CD14-positive monocyte (primary cell): ENCODE results near the gene DNAAF1. TPM values are rescaled to one million over a fixed set of nuclear protein-coding genes. Genes with fewer than 3 reads are reported as not detected.

Experiments
- DNase-seq, 3 donors: peaks; one replicate each; pipeline ENCODE4 v3.0.0-alpha.2; 2011 to 2022
- H2AFZ ChIP-seq: 2 replicates; pipeline ENCODE4 v1.6.0; 2012; ENCODE audit warnings: mild to moderate bottlenecking, low read depth, low read length, inconsistent platforms; ENCODE audit not compliant: insufficient read depth, poor library complexity, severe bottlenecking
- H3K27ac ChIP-seq, 2 donors: 1 replicate in 1 of 2; 2 replicates in 1 of 2; pipeline ENCODE4 v1.5.1; 2012 to 2013; ENCODE audit warnings: low read length in 2 of 2, control low read depth in 1 of 2, inconsistent platforms in 1 of 2, low read depth in 1 of 2, mild to moderate bottlenecking in 1 of 2
- H3K27me3 ChIP-seq, 2 donors: one replicate each; pipeline versions ENCODE4 v1.6.0 to v1.6.1; 2011 to 2013; ENCODE audit warnings: low read length in 2 of 2; ENCODE audit not compliant: control insufficient read depth in 2 of 2, insufficient read depth in 2 of 2
- H3K36me3 ChIP-seq, 2 donors: replicated peaks in 1 of 2; 1 replicate in 1 of 2; 2 replicates in 1 of 2; pipeline versions ENCODE4 v1.5.1 to v1.6.1; 2012 to 2013; ENCODE audit warnings: low read length in 2 of 2, control low read depth in 1 of 2, inconsistent platforms in 1 of 2, mild to moderate bottlenecking in 1 of 2; ENCODE audit not compliant: insufficient read depth in 2 of 2, control insufficient read depth in 1 of 2
- H3K4me1 ChIP-seq, 2 donors: 1 replicate in 1 of 2; 2 replicates in 1 of 2; pipeline versions ENCODE4 v1.5.1 to v1.6.1; 2012 to 2013; ENCODE audit warnings: low read length in 2 of 2, control low read depth in 1 of 2, inconsistent platforms in 1 of 2, mild to moderate bottlenecking in 1 of 2, moderate library complexity in 1 of 2; ENCODE audit not compliant: insufficient read depth in 2 of 2, control insufficient read depth in 1 of 2
- H3K4me2 ChIP-seq: replicated peaks from 2 replicates; pipeline ENCODE3; 2012; ENCODE audit warnings: low read length, moderate library complexity, mild to moderate bottlenecking; ENCODE audit not compliant: poor library complexity, severe bottlenecking; ENCODE audit errors: extremely low read depth
- H3K4me3 ChIP-seq, 3 experiments: fragments of 200-600 bp in 1 of 3; sonication (generic) in 1 of 3; replicated peaks in 1 of 3; 1 replicate in 2 of 3; 2 replicates in 1 of 3; pipeline ENCODE4 v1.5.1; 2011 to 2013; ENCODE audit warnings: low read length in 3 of 3, mild to moderate bottlenecking in 3 of 3, control low read depth in 2 of 3, low read depth in 2 of 3, inconsistent platforms in 1 of 3, moderate library complexity in 1 of 3
- H3K79me2 ChIP-seq: 2 replicates; pipeline ENCODE4 v1.6.0; 2012; ENCODE audit warnings: mild to moderate bottlenecking, control low read depth, inconsistent platforms, low read length, moderate library complexity; ENCODE audit not compliant: insufficient read depth
- H3K9ac ChIP-seq: 2 replicates; pipeline ENCODE4 v1.6.0; 2017; ENCODE audit warnings: low read length, mild to moderate bottlenecking; ENCODE audit not compliant: insufficient read depth, poor library complexity, severe bottlenecking
- H3K9me3 ChIP-seq, 2 donors: replicated peaks in 1 of 2; 1 replicate in 1 of 2; 2 replicates in 1 of 2; pipeline versions ENCODE4 v1.5.1 to v1.6.1; 2012 to 2013; ENCODE audit warnings: low read length in 2 of 2, control low read depth in 1 of 2; ENCODE audit not compliant: control insufficient read depth in 1 of 2, insufficient read depth in 1 of 2
- H4K20me1 ChIP-seq: 2 replicates; pipeline ENCODE4 v1.6.0; 2012; ENCODE audit warnings: mild to moderate bottlenecking, low read length, control low read depth, moderate library complexity; ENCODE audit not compliant: insufficient read depth
- H3K27ac Mint-ChIP-seq, 7 donors: one replicate each; pipeline ENCODE4 v1.8.0; 2020; ENCODE audit warnings: mild to moderate bottlenecking in 7 of 7, mixed read lengths in 7 of 7, moderate library complexity in 6 of 7, inconsistent platforms in 2 of 7
- H3K27me3 Mint-ChIP-seq, 3 donors: one replicate each; pipeline ENCODE4 v1.8.0; 2021 to 2022; ENCODE audit warnings: low read depth in 3 of 3, mild to moderate bottlenecking in 3 of 3, mixed read lengths in 3 of 3, moderate library complexity in 3 of 3, inconsistent platforms in 1 of 3
- H3K36me3 Mint-ChIP-seq, 2 donors: one replicate each; pipeline ENCODE4 v1.8.0; 2020; ENCODE audit warnings: mixed read lengths in 2 of 2, inconsistent platforms in 1 of 2, mild to moderate bottlenecking in 1 of 2
- H3K4me1 Mint-ChIP-seq: one replicate; pipeline ENCODE4 v1.8.0; 2020; ENCODE audit warnings: mild to moderate bottlenecking, mixed read lengths
- H3K4me3 Mint-ChIP-seq, 2 donors: one replicate each; pipeline ENCODE4 v1.8.0; 2020; ENCODE audit warnings: mild to moderate bottlenecking in 2 of 2, mixed read lengths in 2 of 2, moderate library complexity in 1 of 2
- H3K9me3 Mint-ChIP-seq, 7 donors: one replicate each; pipeline ENCODE4 v1.8.0; 2020 to 2022; ENCODE audit warnings: mixed read lengths in 7 of 7, mild to moderate bottlenecking in 6 of 7, moderate library complexity in 6 of 7, inconsistent platforms in 2 of 7
- CTCF ChIP-seq: fragments of 200-600 bp; IDR thresholded peaks from one replicate; pipeline ENCODE4 v1.8.0; 2022; ENCODE audit warnings: antibody characterized with exemption, mild to moderate bottlenecking
- WGBS: methylation state at CpG from one replicate; pipeline ENCODE4 v1.1.5; 2013; ENCODE audit warnings: missing lambda C conversion rate; ENCODE audit not compliant: insufficient coverage; 5-methylcytosine and 5-hydroxymethylcytosine counted together
- intact Hi-C, 2 donors: fragments of 100-400 bp; cut with micrococcal nuclease; formaldehyde crosslinking; loops; one replicate each; pipeline versions ENCODE4 v1.15.0 to v1.15.1; 2023
- polyA minus RNA-seq: library from RNA; depleted of rRNA, polyadenylated mRNA; stranded (reverse); fragments of >200 nt; gene quantifications from 2 replicates; pipeline ENCODE4 v1.2.3, GENCODE V29; 2012
- polyA plus RNA-seq, 3 donors: library from polyadenylated mRNA; depleted of rRNA in 1 of 3; unstranded in 2 of 3; stranded (reverse) in 1 of 3; fragments of 300-500 nt in 2 of 3; fragments of >200 nt in 1 of 3; fragmentation: Illumina TruSeq in 2 of 3; gene quantifications; 1 replicate in 2 of 3; 2 replicates in 1 of 3; pipeline ENCODE4 v1.2.3, GENCODE V29; 2012 to 2021
- total RNA-seq, 12 experiments: library from RNA in 1 of 12; stranded (reverse) in 1 of 12; fragments of 120-200 nt in 1 of 12; gene quantifications; one replicate each; pipeline ENCODE4 v1.2.4 and lab custom pipeline; 2013 to 2026; ENCODE audit warnings: mixed read lengths in 6 of 12, inconsistent platforms in 1 of 12

Gene DNAAF1
- total RNA-seq (2013), result 4.6 TPM
- polyA plus RNA-seq, result 10 to 100 TPM in 1 of 3 donors, under 1 TPM in 1, not detected in 1; 0.23 to 14.6 TPM
- 8.5 and 16.8 TPM in 2 replicates for polyA minus RNA-seq
- total RNA-seq (lab: John Stamatoyannopoulos, UW), result 0.21 to 99.3 (median 3.3) reads per million in 11 experiments

GRCh38 chr16:84144859-84145639 lies at the start of gene DNAAF1, which contains the start of gene HSDL1:
Gene DNAAF1 (plus strand): TSS chr16:84145308. CDS start chr16:84145441, 133 bp downstream.
Gene HSDL1 (minus strand): TSS chr16:84145177. CDS start chr16:84131321, 13,856 bp downstream.
- H3K27ac ChIP-seq, result peak within 1 kb of the TSS; percentile 25 to 84
- H3K4me1 ChIP-seq, result peaks cover 13 to 16% of the 10 kb centered on the region in 2 donors
- peak within 1 kb of the TSS; percentile 86 for H2AFZ ChIP-seq
- peak within 1 kb of the TSS; percentile 81 for H3K9ac ChIP-seq
- peaks cover 0 to 20% of the 10 kb centered on the region in 2 donors for H3K27me3 ChIP-seq
- peak; percentile 83 to 90 (median 83) for DNase-seq
- Mint-ChIP-seq H3K27me3 (peaks cover 9 to 36% (median 22%) of the 10 kb centered on the region in 3 donors), H3K27ac (peak within 1 kb of the TSS; percentile 73 to 91 (median 85)), H3K9me3 (peaks cover 0 to 2% (median 0%) of the 10 kb centered on the region in 7 donors), H3K4me3 (peak within 1 kb of the TSS; percentile 90 to 98), H3K36me3 (peaks cover 2 to 4% of the 10 kb centered on the region in 2 donors), H3K4me1 (peaks cover 5% of the 10 kb centered on the region)
- peaks cover 24% of the 10 kb centered on the region for H3K79me2 ChIP-seq
- intact Hi-C loops, result loop anchor here (5.0 to 10.0 kb wide), 2 partner anchors 37 to 50 kb away; partner anchors contain the start of gene ADAD2 (in 1 of the 2)
- H3K36me3 ChIP-seq, result no peaks in the 10 kb centered on the region
- under 1% methylated on average over 80 of the region's 89 CpGs for WGBS
- TF ChIP-seq CTCF, result no peak
- H3K4me3 ChIP-seq, result peak within 1 kb of the TSS; percentile 73 to 91 (median 86)
- no peaks in the 10 kb centered on the region for H4K20me1 ChIP-seq
- no peaks in the 10 kb centered on the region for H3K9me3 ChIP-seq
- peak within 1 kb of the TSS; percentile 98 for H3K4me2 ChIP-seq

- peaks cover 0 to 3% (median 2%) of the 10 kb centered on the region in 3 donors for H3K27me3 Mint-ChIP-seq
- peaks cover 15% of the 10 kb centered on the region for H3K4me1 Mint-ChIP-seq
- Histone ChIP-seq H3K4me1 (peaks cover 14% of the 10 kb centered on the region in 2 donors), H3K4me2 (no peak overlapping the region), H3K27me3 (no peaks in the 10 kb centered on the region), H2AFZ (no peak overlapping the region), H3K27ac (no peak overlapping the region), H3K9me3 (no peaks in the 10 kb centered on the region), H3K9ac (no peak overlapping the region), H3K79me2 (peaks cover 33% of the 10 kb centered on the region), H4K20me1 (peaks cover 24% of the 10 kb centered on the region), H3K4me3 (no peak overlapping the region), H3K36me3 (peaks cover 78 to 88% of the 10 kb centered on the region in 2 donors)
- intact Hi-C loops, result no loop called here
- TF ChIP-seq CTCF, result no peak
- no peak for DNase-seq
- H3K27ac Mint-ChIP-seq, result peak overlapping the region in 1 of 7 donors; percentile 46
- H3K36me3 Mint-ChIP-seq, result peaks cover 82 to 91% of the 10 kb centered on the region in 2 donors
- peaks cover 0 to 2% (median 0%) of the 10 kb centered on the region in 7 donors for H3K9me3 Mint-ChIP-seq
- no peak overlapping the region for H3K4me3 Mint-ChIP-seq
- WGBS, result 100% methylated on average over 11 of the region's 14 CpGs
Observed at GRCh38 chr16:84095466-84095865, 49.6 kb upstream of the DNAAF1 start.
